ENCODE data around the gene NCCRP1.
"Not testable (repeated sequence)": the region's sequence is repeated elsewhere in the genome, so short reads cannot be mapped to it uniquely, and the experiment has no call there.

Gene NCCRP1

DNA sequence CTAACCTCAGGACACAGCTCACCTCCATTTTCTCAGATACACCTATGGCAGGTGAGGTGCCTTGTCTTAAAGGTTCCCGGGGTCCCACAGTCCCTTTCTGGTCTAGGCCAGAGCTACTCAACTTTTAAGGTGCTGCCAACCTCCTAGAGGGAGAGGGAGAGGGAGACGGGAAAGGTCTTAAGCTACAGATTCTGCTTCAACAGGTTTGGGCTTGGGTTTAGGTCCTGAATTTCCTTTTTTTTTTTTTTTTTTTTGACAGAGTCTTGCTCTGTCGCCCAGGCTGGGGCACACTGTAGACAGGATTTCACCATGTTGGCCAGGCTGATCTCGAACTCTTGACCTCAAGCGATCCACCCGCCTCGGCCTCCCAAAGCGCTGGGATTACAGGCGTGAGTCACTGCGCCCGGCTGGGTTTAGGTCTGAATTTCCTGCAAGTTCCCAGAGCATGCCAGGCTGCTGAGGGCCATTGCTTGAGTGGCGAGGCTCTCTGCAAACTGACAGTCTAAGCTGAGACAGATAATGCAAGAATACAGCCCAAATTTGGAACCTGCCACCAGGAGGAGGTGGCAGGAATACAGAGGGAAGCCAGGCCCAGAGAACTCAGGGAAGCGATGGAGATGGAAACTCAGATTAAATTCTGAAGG lies 15.1 kb downstream of the NCCRP1 start:
- DNase-seq: no peak

- DNase-seq: no peak
Observed at GRCh38 chr19:39212375-39212742, 15.6 kb downstream of the NCCRP1 start.

GRCh38 chr19:39215323-39215722 lies 18.6 kb downstream of the NCCRP1 start:
- DNase-seq: not testable (repeated sequence)

DNA sequence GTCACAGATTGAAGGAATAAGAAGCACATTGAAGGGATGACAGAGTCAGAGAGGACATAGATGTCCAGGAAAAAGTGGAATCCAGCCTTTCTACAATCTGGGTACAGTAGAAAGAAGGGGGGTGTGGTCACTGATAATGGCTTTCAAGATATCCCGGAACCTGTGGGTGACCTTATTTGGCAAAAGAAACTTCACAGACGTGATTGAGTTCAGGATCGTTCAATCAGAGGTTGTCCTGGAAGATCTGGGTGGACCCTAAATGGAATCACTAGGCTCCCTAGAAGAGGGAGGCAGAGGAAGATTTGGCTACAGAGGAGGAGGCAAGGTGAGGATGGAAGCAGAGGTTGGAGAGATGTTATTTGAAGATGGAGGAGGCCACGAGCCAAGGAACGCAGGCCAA lies 20.3 kb downstream of the NCCRP1 start:
- no peak for DNase-seq

GRCh38 chr19:39218230-39219007 lies 21.7 kb downstream of the NCCRP1 start:
- DNase-seq: peak; percentile 58

GRCh38 chr19:39219108-39219507 lies 22.3 kb downstream of the NCCRP1 start:
- not testable (repeated sequence) for DNase-seq

DNA sequence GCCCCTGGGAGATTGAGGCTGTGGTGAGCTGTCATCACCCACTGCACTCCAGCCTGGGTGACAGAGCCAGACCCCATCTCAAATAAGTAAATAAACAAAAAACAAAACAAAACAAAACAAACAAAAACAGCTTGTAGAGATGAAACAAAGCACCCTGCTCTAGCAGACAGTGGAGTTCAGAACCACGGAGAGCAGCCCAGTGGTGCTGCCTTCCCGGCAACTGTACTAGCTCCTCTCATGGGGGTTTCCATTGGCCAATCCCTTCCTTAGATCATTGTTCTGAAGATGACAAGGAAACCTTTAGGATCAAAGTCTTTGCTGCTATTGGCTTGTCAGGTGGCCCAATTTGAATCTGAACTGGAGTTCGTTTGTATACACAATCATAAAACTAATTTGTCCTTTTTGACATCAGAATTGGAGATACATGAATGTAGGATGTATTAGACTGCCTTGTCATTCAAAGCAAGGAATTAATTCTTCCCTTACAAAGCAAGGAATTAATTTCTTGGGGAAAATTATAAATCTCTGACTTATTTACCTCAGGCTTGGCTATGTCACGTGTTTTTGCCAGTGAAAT lies 27.0 kb downstream of the NCCRP1 start:
- no peak for DNase-seq

GRCh38 chr19:39224910-39225309 lies 28.1 kb downstream of the NCCRP1 start:
- DNase-seq: no peak

DNA sequence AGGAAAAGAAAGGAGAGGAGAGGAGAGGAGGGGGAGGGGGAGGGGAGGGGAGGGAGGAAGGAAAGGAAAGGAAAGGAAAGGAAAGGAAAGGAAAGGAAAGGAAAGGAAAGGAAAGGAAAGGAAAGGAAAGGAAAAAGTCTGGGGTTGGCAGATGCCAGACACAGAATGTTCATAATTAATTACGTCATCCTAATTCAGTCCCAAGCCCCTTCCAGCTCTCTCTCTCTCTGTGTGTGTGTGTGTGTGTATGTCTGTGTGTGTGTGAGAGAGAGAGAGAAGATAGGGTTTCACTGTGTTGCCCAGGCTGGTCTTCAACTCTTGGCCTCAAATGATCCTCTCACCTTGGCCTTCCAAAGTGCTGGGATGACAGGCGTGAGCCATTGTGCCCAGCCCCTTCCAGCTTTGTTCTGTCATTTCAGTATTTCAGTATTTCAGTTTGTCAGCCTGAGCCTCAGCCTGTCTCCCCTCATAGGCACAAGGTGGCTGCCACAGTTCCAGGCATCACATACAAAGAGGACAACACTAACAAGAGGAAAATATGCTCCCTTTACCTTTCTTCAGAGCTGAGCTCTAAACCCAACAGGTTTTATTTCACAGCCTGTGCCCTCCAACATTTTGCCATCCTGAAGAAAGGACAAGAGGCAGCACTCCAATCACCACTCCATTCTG lies 33.5 kb downstream of the NCCRP1 start:
- no peak for DNase-seq

- no peak for DNase-seq
Observed at GRCh38 chr19:39232708-39233107, 35.9 kb downstream of the NCCRP1 start.

DNA sequence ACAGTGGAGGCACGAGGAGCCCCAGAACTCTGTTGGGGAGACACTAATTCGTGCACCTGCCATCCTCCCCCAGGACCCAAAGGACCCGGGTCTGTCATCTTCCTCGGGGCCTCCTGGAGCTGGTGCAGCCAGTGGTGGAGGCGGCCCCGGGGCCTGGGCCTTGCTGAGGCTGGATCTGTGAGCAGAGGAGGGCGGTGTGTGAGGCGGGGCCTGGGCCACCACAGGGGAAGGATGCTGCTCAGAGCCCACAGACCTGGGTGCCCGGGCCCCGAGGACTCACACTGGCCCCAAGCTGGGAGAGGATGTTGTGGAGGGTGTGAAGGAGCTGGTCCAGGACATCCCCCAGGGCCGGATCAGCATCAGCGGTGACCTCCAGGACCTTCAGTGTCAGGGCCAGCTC lies 39.8 kb downstream of the NCCRP1 start:
- DNase-seq: no peak

GRCh38 chr19:39237200-39238184 lies 40.7 kb downstream of the NCCRP1 start:
- DNase-seq: no peak

GRCh38 chr19:39238209-39238608 lies 41.4 kb downstream of the NCCRP1 start:
- no peak for DNase-seq

GRCh38 chr19:39238944-39239343 lies 42.2 kb downstream of the NCCRP1 start:
- no peak for DNase-seq

DNA sequence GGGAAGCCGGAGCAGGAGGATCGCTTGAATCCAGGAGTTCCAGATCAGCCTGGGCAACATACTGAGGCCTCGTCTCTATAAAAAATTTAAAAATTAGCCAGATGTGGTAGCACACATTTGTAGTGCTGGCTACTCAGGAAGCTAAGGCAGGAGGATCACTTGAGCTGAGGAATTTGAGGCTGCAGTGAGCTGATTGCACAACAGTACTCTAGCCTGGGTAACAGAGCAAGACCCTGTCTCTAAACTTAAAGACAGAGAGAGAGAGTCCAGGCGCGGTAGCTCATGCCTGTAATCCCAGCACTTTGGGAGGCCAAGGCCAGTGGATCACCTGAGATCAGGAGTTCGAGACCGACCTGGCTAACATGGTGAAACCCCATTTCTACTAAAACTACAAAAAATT lies 43.7 kb downstream of the NCCRP1 start:
- DNase-seq: no peak

- not testable (repeated sequence) for DNase-seq
Observed at GRCh38 chr19:39243741-39244140, 47.0 kb downstream of the NCCRP1 start.

DNA sequence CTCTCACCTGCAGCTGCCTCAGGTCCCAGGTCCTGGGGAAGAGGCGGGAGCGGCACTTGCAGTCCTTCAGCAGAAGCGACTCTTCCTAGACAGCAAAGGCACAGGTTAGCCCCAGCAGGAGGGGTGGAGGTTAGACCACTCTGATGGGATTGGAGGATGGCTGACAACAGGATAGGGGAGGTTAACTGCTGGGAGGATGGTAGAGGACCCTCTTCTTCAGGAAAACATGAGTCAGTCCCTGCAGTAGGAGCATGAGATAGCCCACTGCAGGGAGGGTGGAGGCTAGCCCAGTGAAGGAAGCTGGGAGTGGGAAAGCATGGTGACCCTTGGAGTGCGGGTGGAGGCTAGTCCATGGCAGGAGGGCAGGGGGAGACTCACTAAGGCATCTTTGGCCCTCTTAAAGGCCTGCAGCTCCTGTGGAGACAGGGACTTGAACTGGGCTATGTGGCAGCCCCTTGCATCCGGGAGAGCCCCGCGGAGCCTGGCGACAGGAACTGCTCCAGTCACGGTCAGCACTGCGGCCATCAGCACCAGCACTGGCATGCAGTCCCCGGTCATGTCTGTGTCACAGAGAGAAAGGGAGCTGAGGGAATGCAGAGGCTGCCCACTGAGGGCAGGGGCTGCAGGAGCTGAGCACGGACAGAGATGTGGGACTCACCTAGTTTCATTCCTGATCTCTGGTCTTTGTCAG lies 47.8 kb downstream of the NCCRP1 start, which contains the start of gene IFNL3:
IFNL3 (minus strand) TSS at position 597 of the 691 bp plus-strand sequence; CDS start at position 558, 39 bp downstream.
- DNase-seq: not testable (repeated sequence)

DNA sequence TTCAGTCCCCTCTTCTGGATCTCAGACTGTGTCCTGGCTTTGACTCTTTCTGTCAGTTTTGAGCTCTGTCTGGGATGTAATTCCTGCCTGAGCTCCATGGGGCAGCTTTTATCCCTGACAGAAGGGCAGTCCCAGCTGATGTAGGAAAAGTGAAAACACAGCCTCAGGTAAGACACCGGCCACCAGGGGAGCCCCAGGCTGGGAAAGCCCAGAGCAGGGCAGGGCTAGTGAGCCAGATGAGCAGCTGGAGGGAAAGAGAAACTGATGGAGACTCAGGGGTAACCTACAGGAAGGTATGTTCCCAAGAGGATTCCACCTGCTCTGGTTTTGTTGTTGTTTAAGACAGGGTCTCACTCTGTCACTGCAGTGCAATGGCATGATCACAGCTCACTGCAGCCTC lies 48.4 kb downstream of the NCCRP1 start:
- DNase-seq: peak; percentile 63

DNA sequence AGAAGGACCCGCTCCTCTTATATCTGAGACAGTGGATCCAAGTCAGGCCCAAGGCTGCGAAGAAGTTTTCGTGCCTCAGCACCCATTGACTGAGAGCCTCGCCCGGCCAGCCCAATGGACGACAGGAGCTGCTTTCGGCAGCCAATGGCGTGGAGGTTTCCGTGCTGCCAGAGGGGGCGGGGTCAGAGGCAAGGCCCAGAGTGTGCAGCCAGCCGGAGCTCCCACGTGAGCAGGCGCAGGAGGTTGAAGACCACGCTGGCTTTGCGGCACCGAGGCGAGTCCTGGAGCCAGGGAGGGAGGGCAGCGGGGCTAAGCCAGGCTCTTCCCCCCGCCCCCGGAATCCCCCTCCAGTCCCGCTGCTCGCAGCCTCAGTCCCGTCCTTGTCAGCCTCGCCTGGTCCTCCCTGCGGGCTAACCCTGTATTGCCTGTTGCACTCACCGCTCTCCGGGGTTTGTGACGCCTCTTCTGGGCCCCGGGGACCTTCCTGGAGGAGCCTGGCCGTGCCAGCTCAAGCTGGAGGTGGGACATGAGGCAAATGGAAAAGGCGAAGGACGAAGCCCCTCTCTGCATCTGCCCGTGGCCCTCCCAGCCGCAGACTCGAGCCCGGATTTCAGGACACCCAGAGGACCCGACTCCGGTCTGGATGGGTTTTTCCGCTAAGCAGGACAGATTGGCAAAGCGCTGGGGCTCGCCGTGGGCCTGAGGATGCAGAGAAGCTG lies 50.3 kb downstream of the NCCRP1 start:
- DNase-seq: no peak

DNA sequence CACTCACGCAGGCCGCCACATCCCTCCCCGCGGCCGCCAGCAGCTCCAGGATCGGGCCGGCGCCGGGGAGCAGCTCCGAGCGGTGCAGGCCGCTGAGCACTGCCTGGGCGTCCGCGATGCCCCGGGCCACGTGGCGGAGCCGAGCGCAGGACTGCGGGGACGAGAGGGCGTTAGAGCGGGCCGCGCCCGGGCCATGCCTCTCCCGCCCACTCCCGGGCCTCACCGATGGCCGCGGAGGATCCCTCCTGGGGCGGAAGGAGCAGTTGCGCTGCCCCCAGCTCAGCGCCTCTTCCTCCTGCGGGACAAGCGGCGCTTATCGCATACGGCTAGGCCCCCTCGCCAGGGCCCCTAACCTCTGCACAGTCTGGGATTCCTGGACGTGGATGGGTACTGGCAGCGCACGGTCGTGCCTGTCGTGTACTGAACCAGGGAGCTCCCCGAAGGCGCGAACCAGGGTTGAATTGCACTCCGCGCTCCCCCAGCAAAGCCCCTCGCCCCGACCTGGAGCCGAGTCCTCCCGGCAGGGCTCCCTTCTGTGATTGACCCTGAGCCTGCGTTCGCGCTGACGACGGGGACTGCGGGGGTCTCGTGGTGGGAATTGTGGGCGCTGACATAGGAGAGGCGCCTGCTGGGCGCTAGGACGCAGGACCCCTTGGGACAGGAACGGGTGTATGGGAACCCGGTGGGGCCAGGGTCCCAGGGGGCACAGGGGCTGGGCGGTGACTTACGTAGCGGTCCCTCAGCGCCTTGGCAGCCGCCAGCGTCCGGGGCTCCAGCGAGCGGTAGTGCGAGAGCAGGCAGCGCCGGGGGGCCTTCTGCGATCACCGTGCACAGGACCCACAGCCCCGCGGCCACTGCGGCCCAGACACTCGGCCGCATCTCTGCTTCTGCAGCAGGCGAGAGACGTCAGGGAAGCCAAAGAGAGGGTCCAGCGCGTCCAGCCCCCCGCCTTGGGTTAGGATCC lies 51.2 kb downstream of the NCCRP1 start:
- DNase-seq: no peak

Data from NCI-H2171 treated with DMSO at 0.1 percent for 48 hours (cell line).